H9 (cell line): Measurements from ENCODE around the gene BHLHE41. TPM values are rescaled to one million over a fixed set of nuclear protein-coding genes. Genes with fewer than 3 reads are reported as not detected.
A peak's percentile ranks its signal among the peaks of the same experiment; 100 is the strongest.

Experiments
- DNase-seq: peaks from one replicate; pipeline ENCODE4 v3.0.0-alpha.2; 2017
- H2AFZ ChIP-seq: one replicate; pipeline ENCODE4 v1.6.1; 2013; ENCODE audit warnings: mild to moderate bottlenecking, low read length, control low read depth, moderate library complexity
- H2AK5ac ChIP-seq: 2 replicates; pipeline ENCODE4 v1.6.1; 2013; ENCODE audit warnings: low read length, control low read depth, mixed read lengths; ENCODE audit not compliant: insufficient read length
- H2BK120ac ChIP-seq: one replicate; pipeline ENCODE4 v1.6.1; 2013; ENCODE audit warnings: low read depth, mild to moderate bottlenecking, low read length, control low read depth, inconsistent platforms; ENCODE audit not compliant: poor library complexity, severe bottlenecking
- H2BK12ac ChIP-seq: 2 replicates; pipeline ENCODE4 v1.6.1; 2013; ENCODE audit warnings: low read length, control low read depth, mixed read lengths, low read depth; ENCODE audit not compliant: insufficient read length
- H2BK15ac ChIP-seq: 2 replicates; pipeline ENCODE4 v1.6.1; 2013; ENCODE audit warnings: low read depth, low read length, control low read depth
- H2BK20ac ChIP-seq: one replicate; pipeline ENCODE4 v1.6.1; 2013; ENCODE audit warnings: low read depth, mild to moderate bottlenecking, low read length, control low read depth, inconsistent platforms; ENCODE audit not compliant: poor library complexity, severe bottlenecking
- H2BK5ac ChIP-seq: 2 replicates; pipeline ENCODE4 v1.6.1; 2013; ENCODE audit warnings: low read length, control low read depth, mixed read lengths; ENCODE audit not compliant: insufficient read length
- H3K14ac ChIP-seq: 2 replicates; pipeline ENCODE4 v1.6.1; 2013; ENCODE audit warnings: low read length, control low read depth; ENCODE audit not compliant: insufficient read depth
- H3K18ac ChIP-seq: 2 replicates; pipeline ENCODE4 v1.6.1; 2013; ENCODE audit warnings: low read depth, mild to moderate bottlenecking, mixed read lengths, low read length, control low read depth; ENCODE audit not compliant: insufficient read length
- H3K23ac ChIP-seq: 2 replicates; pipeline ENCODE4 v1.6.1; 2013; ENCODE audit warnings: low read length, control low read depth, mixed read lengths, low read depth; ENCODE audit not compliant: insufficient read length
- H3K23me2 ChIP-seq: 2 replicates; pipeline ENCODE4 v1.6.1; 2013; ENCODE audit warnings: low read depth, mild to moderate bottlenecking, mixed read lengths, low read length, control low read depth; ENCODE audit not compliant: insufficient read length, poor library complexity, severe bottlenecking
- H3K27ac ChIP-seq: 2 replicates; pipeline ENCODE4 v1.5.1; 2013; ENCODE audit warnings: low read length, control low read depth, mixed read lengths, low read depth; ENCODE audit not compliant: insufficient read length
- H3K27me3 ChIP-seq: 2 replicates; pipeline ENCODE4 v1.6.1; 2013; ENCODE audit warnings: low read length, control low read depth, inconsistent platforms; ENCODE audit not compliant: insufficient read depth
- H3K4ac ChIP-seq: 2 replicates; pipeline ENCODE4 v1.6.1; 2013; ENCODE audit warnings: low read depth, mild to moderate bottlenecking, control low read depth, inconsistent platforms, low read length, moderate library complexity
- H3K4me1 ChIP-seq: 2 replicates; pipeline ENCODE4 v1.6.1; 2013; ENCODE audit warnings: low read length, control low read depth, inconsistent platforms; ENCODE audit not compliant: insufficient read depth
- H3K4me2 ChIP-seq: 2 replicates; pipeline ENCODE4 v1.6.1; 2013; ENCODE audit warnings: low read length, control low read depth, mixed read lengths; ENCODE audit not compliant: insufficient read length, insufficient read depth
- H3K56ac ChIP-seq: 2 replicates; pipeline ENCODE4 v1.6.1; 2013; ENCODE audit warnings: low read depth, mild to moderate bottlenecking, mixed read lengths, low read length, control low read depth; ENCODE audit not compliant: insufficient read length
- H3K79me1 ChIP-seq: 2 replicates; pipeline ENCODE4 v1.6.1; 2013; ENCODE audit warnings: low read depth, mild to moderate bottlenecking, moderate library complexity, low read length, control low read depth, inconsistent platforms; ENCODE audit not compliant: insufficient read depth, poor library complexity, severe bottlenecking
- H3K79me2 ChIP-seq: 2 replicates; pipeline ENCODE4 v1.6.1; 2013; ENCODE audit warnings: low read length, control low read depth, inconsistent platforms; ENCODE audit not compliant: insufficient read depth
- H3K9ac ChIP-seq: 2 replicates; pipeline ENCODE4 v1.6.1; 2013; ENCODE audit warnings: low read length, control low read depth, mixed read lengths; ENCODE audit not compliant: insufficient read length; ENCODE audit errors: extremely low read depth
- H3K9me3 ChIP-seq: one replicate; pipeline ENCODE4 v1.6.1; 2013; ENCODE audit warnings: low read depth, low read length, inconsistent platforms; ENCODE audit not compliant: control insufficient read depth
- H3T11ph ChIP-seq: one replicate; pipeline ENCODE4 v1.6.1; 2013; ENCODE audit warnings: mild to moderate bottlenecking, low read length, control low read depth, inconsistent platforms
- H4K20me1 ChIP-seq: one replicate; pipeline ENCODE4 v1.6.1; 2013; ENCODE audit not compliant: control insufficient read depth, insufficient read length, insufficient read depth
- H4K5ac ChIP-seq: 2 replicates; pipeline ENCODE4 v1.6.1; 2013; ENCODE audit warnings: low read depth, mild to moderate bottlenecking, mixed read lengths, low read length, control low read depth; ENCODE audit not compliant: insufficient read length
- H4K8ac ChIP-seq: replicated peaks from 2 replicates; pipeline ENCODE4 v1.6.1; 2013; ENCODE audit warnings: low read length, control low read depth, mixed read lengths, low read depth; ENCODE audit not compliant: insufficient read length
- H4K91ac ChIP-seq: 2 replicates; pipeline ENCODE4 v1.6.1; 2013; ENCODE audit warnings: low read depth, mild to moderate bottlenecking, moderate library complexity, mixed read lengths, low read length, control low read depth; ENCODE audit not compliant: insufficient read length
- H3K27ac Mint-ChIP-seq, 3 experiments: 2 replicates in 2 of 3; 3 replicates in 1 of 3; pipeline ENCODE4 v1.8.0; 2020 to 2021; ENCODE audit warnings: mixed read lengths in 3 of 3, mild to moderate bottlenecking in 1 of 3, moderate library complexity in 1 of 3
- H3K27me3 Mint-ChIP-seq: 2 replicates; pipeline ENCODE4 v1.8.0; 2021; ENCODE audit warnings: low read depth, mild to moderate bottlenecking, moderate library complexity, mixed read lengths
- H3K36me3 Mint-ChIP-seq, 3 experiments: 2 replicates in 2 of 3; 3 replicates in 1 of 3; pipeline ENCODE4 v1.8.0; 2020 to 2021; ENCODE audit warnings: low read depth in 3 of 3, mixed read lengths in 3 of 3; ENCODE audit not compliant: insufficient read depth in 1 of 3
- H3K4me1 Mint-ChIP-seq, 2 experiments: 2 replicates each; pipeline ENCODE4 v1.8.0; 2020; ENCODE audit warnings: mixed read lengths in 2 of 2
- H3K4me3 Mint-ChIP-seq, 2 experiments: 2 replicates in 1 of 2; 3 replicates in 1 of 2; pipeline ENCODE4 v1.8.0; 2020 to 2021; ENCODE audit warnings: mild to moderate bottlenecking in 2 of 2, mixed read lengths in 2 of 2, moderate library complexity in 1 of 2
- H3K9me3 Mint-ChIP-seq, 2 experiments: 2 replicates in 1 of 2; 3 replicates in 1 of 2; pipeline ENCODE4 v1.8.0; 2020; ENCODE audit warnings: mild to moderate bottlenecking in 2 of 2, mixed read lengths in 2 of 2, moderate library complexity in 1 of 2
- WGBS: extraction: QIAGEN DNeasy Blood & Tissue Kit; methylation state at CpG from one replicate; pipeline ENCODE4 v1.1.7; 2013; ENCODE audit warnings: missing lambda C conversion rate, low lambda C conversion rate, mixed read lengths; ENCODE audit not compliant: insufficient read length; ENCODE audit errors: extremely low coverage; 5-methylcytosine and 5-hydroxymethylcytosine counted together
- total RNA-seq: library from RNA; stranded (reverse); gene quantifications from 2 replicates; pipeline ENCODE4 v1.2.1, GENCODE V29; 2021
- TF ChIP-seq, protein P1 (sequence below): fragments of 200-600 bp; sonication (generic); conservative IDR thresholded peaks from 3 replicates; pipeline ENCODE4 v1.8.0; 2021; ENCODE audit warnings: antibody characterized with exemption, mild to moderate bottlenecking

BHLHE41 gene
- total RNA-seq, 1 experiment from 2014 or later = 0.33 TPM

DNA sequence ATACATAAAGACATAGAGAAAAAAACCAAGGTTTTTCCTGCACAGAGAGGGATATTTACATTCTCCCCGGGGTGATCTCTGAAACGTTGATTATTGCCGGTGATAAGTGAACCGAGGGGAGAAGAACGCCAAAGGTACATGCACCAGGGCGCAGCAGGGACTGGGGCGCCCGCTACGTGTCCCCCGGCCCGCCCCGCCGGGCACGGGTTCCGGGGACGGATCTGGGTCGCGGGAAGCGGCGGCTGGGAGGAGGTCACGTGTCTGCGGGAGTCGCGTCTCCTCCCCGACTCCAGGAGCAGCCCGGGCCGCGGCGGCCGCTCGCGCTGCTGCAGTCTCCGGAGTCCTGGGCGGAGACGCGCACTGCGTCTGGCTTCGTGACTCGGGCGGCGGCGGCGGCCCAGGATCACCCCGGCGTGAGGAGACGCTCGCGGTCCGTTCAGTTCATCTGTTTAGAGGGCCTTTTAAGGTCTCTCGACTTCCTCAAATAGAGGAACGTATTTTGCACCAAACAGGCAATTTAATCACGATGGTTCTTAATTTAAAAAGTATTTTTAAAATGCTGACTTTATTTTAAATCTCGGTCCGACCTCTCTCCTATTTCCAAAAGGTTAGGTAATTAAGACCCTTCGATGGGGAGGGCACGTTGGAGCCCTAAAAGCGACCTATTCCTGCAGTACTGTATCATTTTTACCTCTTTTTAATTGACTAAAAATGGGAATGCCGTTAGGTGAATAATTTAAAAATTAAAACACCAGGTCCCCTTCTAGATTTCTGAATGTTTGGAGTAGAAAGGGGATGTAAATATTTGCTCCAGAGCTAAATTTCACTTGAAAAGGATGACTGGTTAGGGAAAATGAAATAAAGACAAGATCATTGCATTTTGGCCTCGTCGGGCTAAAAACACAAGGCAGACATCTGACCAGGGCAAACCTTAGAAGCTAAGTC is 1.8 kb upstream of the BHLHE41 start:
- peaks cover 32% of the 10 kb centered on the region for H3K23me2 ChIP-seq
- H3K23ac ChIP-seq = no peak overlapping the region
- peak; percentile 91 for DNase-seq
- peaks cover 0 to 4% of the 10 kb centered on the region in 2 experiments; a peak in 1 of 5 replicates for H3K9me3 Mint-ChIP-seq
- peaks cover 44% of the 10 kb centered on the region for H3K27me3 ChIP-seq
- no peak overlapping the region for H2BK5ac ChIP-seq
- no peak overlapping the region for H3K27ac ChIP-seq
- H3K4me1 ChIP-seq = peaks cover 3% of the 10 kb centered on the region; the same call in 1 of the 2 replicates
- H3T11ph ChIP-seq = no peak overlapping the region
- no peak overlapping the region for H4K91ac ChIP-seq
- no peaks in the 10 kb centered on the region for H3K9me3 ChIP-seq
- no peak overlapping the region for H3K9ac ChIP-seq
- H3K4me2 ChIP-seq = peak overlapping the region; percentile 81
- H2AK5ac ChIP-seq = no peak overlapping the region
- H3K27ac Mint-ChIP-seq = no peak overlapping the region
- H3K56ac ChIP-seq = no peak overlapping the region
- no peak overlapping the region for H4K8ac ChIP-seq
- no peaks in the 10 kb centered on the region for H4K20me1 ChIP-seq
- no CpG with 5 or more reads among the region's 60 CpGs for WGBS
- H3K4ac ChIP-seq = no peak overlapping the region
- no peak overlapping the region for H4K5ac ChIP-seq
- no peak overlapping the region for H3K18ac ChIP-seq
- TF ChIP-seq, protein P1, sequence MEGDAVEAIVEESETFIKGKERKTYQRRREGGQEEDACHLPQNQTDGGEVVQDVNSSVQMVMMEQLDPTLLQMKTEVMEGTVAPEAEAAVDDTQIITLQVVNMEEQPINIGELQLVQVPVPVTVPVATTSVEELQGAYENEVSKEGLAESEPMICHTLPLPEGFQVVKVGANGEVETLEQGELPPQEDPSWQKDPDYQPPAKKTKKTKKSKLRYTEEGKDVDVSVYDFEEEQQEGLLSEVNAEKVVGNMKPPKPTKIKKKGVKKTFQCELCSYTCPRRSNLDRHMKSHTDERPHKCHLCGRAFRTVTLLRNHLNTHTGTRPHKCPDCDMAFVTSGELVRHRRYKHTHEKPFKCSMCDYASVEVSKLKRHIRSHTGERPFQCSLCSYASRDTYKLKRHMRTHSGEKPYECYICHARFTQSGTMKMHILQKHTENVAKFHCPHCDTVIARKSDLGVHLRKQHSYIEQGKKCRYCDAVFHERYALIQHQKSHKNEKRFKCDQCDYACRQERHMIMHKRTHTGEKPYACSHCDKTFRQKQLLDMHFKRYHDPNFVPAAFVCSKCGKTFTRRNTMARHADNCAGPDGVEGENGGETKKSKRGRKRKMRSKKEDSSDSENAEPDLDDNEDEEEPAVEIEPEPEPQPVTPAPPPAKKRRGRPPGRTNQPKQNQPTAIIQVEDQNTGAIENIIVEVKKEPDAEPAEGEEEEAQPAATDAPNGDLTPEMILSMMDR = no peak
- H2BK15ac ChIP-seq = no peak overlapping the region
- no peak overlapping the region for H3K14ac ChIP-seq
- no peak overlapping the region for H2AFZ ChIP-seq
- peak overlapping the region; percentile 78 to 87 for H3K4me3 Mint-ChIP-seq
- H3K27me3 Mint-ChIP-seq = peaks cover 97% of the 10 kb centered on the region
- H2BK12ac ChIP-seq = no peak overlapping the region
- H2BK120ac ChIP-seq = no peak overlapping the region
- peaks cover 0 to 4% (median 0%) of the 10 kb centered on the region in 3 experiments; a peak in 1 of 7 replicates for H3K36me3 Mint-ChIP-seq
- H3K79me2 ChIP-seq = no peaks in the 10 kb centered on the region
- H3K79me1 ChIP-seq = no peaks in the 10 kb centered on the region
- no peak overlapping the region for H2BK20ac ChIP-seq
- H3K4me1 Mint-ChIP-seq = peaks cover 29 to 38% of the 10 kb centered on the region in 2 experiments
